Neuronal stem cell (in vitro differentiated cells): ENCODE measurements around the gene POP4.

Experiments
- DNase-seq: peaks from one replicate; pipeline ENCODE4 v3.0.0-alpha.2; 2013; ENCODE audit warnings: low spot score
- H2AFZ ChIP-seq: one replicate; pipeline ENCODE4 v1.6.1; 2013; ENCODE audit warnings: mild to moderate bottlenecking, low read length, inconsistent platforms
- H2AK5ac ChIP-seq: 2 replicates; pipeline ENCODE4 v1.6.1; 2013; ENCODE audit warnings: low read depth, mild to moderate bottlenecking, inconsistent platforms, low read length, moderate library complexity, mixed read lengths
- H2BK120ac ChIP-seq: 2 replicates; pipeline ENCODE4 v1.6.1; 2013; ENCODE audit warnings: low read depth, mild to moderate bottlenecking, inconsistent platforms, low read length, moderate library complexity, mixed read lengths
- H2BK12ac ChIP-seq: one replicate; pipeline ENCODE4 v1.6.1; 2013; ENCODE audit warnings: low read length, inconsistent platforms
- H2BK15ac ChIP-seq: 2 replicates; pipeline ENCODE4 v1.6.1; 2013; ENCODE audit warnings: mild to moderate bottlenecking, low read length, inconsistent platforms, mixed read lengths
- H2BK5ac ChIP-seq: one replicate; pipeline ENCODE4 v1.6.1; 2013; ENCODE audit warnings: inconsistent platforms, mild to moderate bottlenecking, low read length, moderate library complexity
- H3K14ac ChIP-seq: one replicate; pipeline ENCODE4 v1.6.1; 2013; ENCODE audit warnings: low read length, inconsistent platforms
- H3K18ac ChIP-seq: 2 replicates; pipeline ENCODE4 v1.6.1; 2013; ENCODE audit warnings: low read length, inconsistent platforms
- H3K23ac ChIP-seq: 2 replicates; pipeline ENCODE4 v1.6.1; 2013; ENCODE audit warnings: low read depth, mild to moderate bottlenecking, mixed read lengths, low read length, inconsistent platforms; ENCODE audit not compliant: poor library complexity
- H3K27ac ChIP-seq: replicated peaks from 3 replicates; pipeline ENCODE4 v1.5.1; 2013; ENCODE audit warnings: low read length, inconsistent platforms
- H3K27me3 ChIP-seq, 3 experiments: 2 replicates each; pipeline ENCODE4 v1.6.1; 2013; ENCODE audit warnings: low read length in 3 of 3, mild to moderate bottlenecking in 2 of 3, inconsistent platforms in 1 of 3, low read depth in 1 of 3, mixed read lengths in 1 of 3, moderate library complexity in 1 of 3; ENCODE audit not compliant: control insufficient read depth in 3 of 3, insufficient read depth in 3 of 3
- H3K36me3 ChIP-seq, 2 donors: replicated peaks in 1 of 2; 2 replicates each; pipeline ENCODE4 v1.6.1; 2013; ENCODE audit warnings: low read length in 2 of 2; ENCODE audit not compliant: control insufficient read depth in 2 of 2, insufficient read depth in 2 of 2
- H3K4ac ChIP-seq: 2 replicates; pipeline ENCODE4 v1.6.1; 2013; ENCODE audit warnings: inconsistent platforms, mild to moderate bottlenecking, low read length, moderate library complexity
- H3K4me1 ChIP-seq, 2 donors: 1 replicate in 1 of 2; 2 replicates in 1 of 2; pipeline ENCODE4 v1.6.1; 2013; ENCODE audit warnings: low read length in 2 of 2, low read depth in 1 of 2; ENCODE audit not compliant: control insufficient read depth in 2 of 2, insufficient read depth in 1 of 2
- H3K4me2 ChIP-seq: one replicate; pipeline ENCODE4 v1.6.1; 2013; ENCODE audit warnings: mild to moderate bottlenecking, low read length, inconsistent platforms; ENCODE audit not compliant: insufficient read depth, poor library complexity, severe bottlenecking
- H3K4me3 ChIP-seq, 2 donors: 2 replicates each; pipeline ENCODE4 v1.5.1; 2013; ENCODE audit warnings: low read length in 2 of 2, mild to moderate bottlenecking in 2 of 2, inconsistent platforms in 1 of 2, moderate library complexity in 1 of 2
- H3K79me1 ChIP-seq: one replicate; pipeline ENCODE4 v1.6.1; 2013; ENCODE audit warnings: low read depth, mild to moderate bottlenecking, inconsistent platforms, low read length, moderate library complexity
- H3K9ac ChIP-seq: one replicate; pipeline ENCODE4 v1.6.1; 2013; ENCODE audit warnings: mild to moderate bottlenecking, low read depth, low read length, inconsistent platforms; ENCODE audit not compliant: poor library complexity
- H3K9me3 ChIP-seq, 2 donors: replicated peaks in 1 of 2; 2 replicates each; pipeline versions ENCODE3 to v1.6.1; 2013; ENCODE audit warnings: low read length in 2 of 2, mild to moderate bottlenecking in 2 of 2, inconsistent platforms in 1 of 2, low read depth in 1 of 2, mixed read lengths in 1 of 2, moderate library complexity in 1 of 2; ENCODE audit not compliant: control insufficient read depth in 2 of 2, insufficient read depth in 1 of 2
- H4K8ac ChIP-seq: one replicate; pipeline ENCODE4 v1.6.1; 2013; ENCODE audit warnings: low read depth, mild to moderate bottlenecking, inconsistent platforms, low read length, moderate library complexity
- H4K91ac ChIP-seq: one replicate; pipeline ENCODE4 v1.6.1; 2013; ENCODE audit warnings: low read length, low read depth, mild to moderate bottlenecking, inconsistent platforms; ENCODE audit not compliant: poor library complexity
- whole genome bisulfite sequencing, 2 donors: extraction: QIAGEN DNeasy Blood & Tissue Kit; methylation state at CpG; one replicate each; pipeline ENCODE4 v1.1.7; 2013; ENCODE audit warnings: missing lambda C conversion rate in 2 of 2, mixed read lengths in 1 of 2; ENCODE audit not compliant: insufficient read length in 2 of 2, insufficient replicate concordance in 1 of 2; ENCODE audit errors: extremely low coverage in 2 of 2; 5-methylcytosine and 5-hydroxymethylcytosine counted together

Gene POP4

GRCh38 chr19:29629836-29630534, 23.9 kb downstream of the POP4 start:
- Histone ChIP-seq H3K79me1 (no peaks in the 10 kb centered on the region), H3K4ac (no peak overlapping the region), H4K8ac (no peak overlapping the region), H3K9me3 (no peaks in the 10 kb centered on the region), H3K9ac (no peak overlapping the region), H2BK120ac (no peak overlapping the region), H3K14ac (no peak overlapping the region), H2BK5ac (no peak overlapping the region), H3K4me3 (no peak overlapping the region), H3K23ac (no peak overlapping the region), H2BK15ac (no peak overlapping the region), H2AFZ (no peak overlapping the region), H3K4me1 (peaks cover 4 to 8% of the 10 kb centered on the region in 2 donors), H3K27me3 (peaks cover 0 to 4% (median 0%) of the 10 kb centered on the region in 3 experiments), H2AK5ac (no peak overlapping the region), H3K27ac (no peak overlapping the region), H3K4me2 (no peak overlapping the region), H3K18ac (no peak overlapping the region), H3K36me3 (no peaks in the 10 kb centered on the region), H4K91ac (no peak overlapping the region), H2BK12ac (no peak overlapping the region)
- no peak for DNase-seq
- whole genome bisulfite sequencing, 2 donors, result no CpG with 5 or more reads among the region's 5 CpGs

GRCh38 chr19:29630655-29631054, 24.6 kb downstream of the POP4 start:
- H3K79me1 ChIP-seq, result no peaks in the 10 kb centered on the region
- no peak for DNase-seq
- H4K8ac ChIP-seq, result no peak overlapping the region
- no peak overlapping the region for H3K4ac ChIP-seq
- H3K27ac ChIP-seq, result no peak overlapping the region
- no peak overlapping the region for H4K91ac ChIP-seq
- no peak overlapping the region for H3K18ac ChIP-seq
- no peak overlapping the region for H3K14ac ChIP-seq
- no peak overlapping the region for H2BK12ac ChIP-seq
- H2BK15ac ChIP-seq, result no peak overlapping the region
- H3K9ac ChIP-seq, result no peak overlapping the region
- no peak overlapping the region for H2AK5ac ChIP-seq
- H2BK5ac ChIP-seq, result no peak overlapping the region
- no peak overlapping the region for H3K4me2 ChIP-seq
- no peak overlapping the region for H2AFZ ChIP-seq
- no peak overlapping the region for H3K4me3 ChIP-seq
- H3K4me1 ChIP-seq, result peaks cover 0 to 1% of the 10 kb centered on the region in 2 donors
- H3K9me3 ChIP-seq, result no peaks in the 10 kb centered on the region
- peaks cover 0 to 4% (median 0%) of the 10 kb centered on the region in 3 experiments for H3K27me3 ChIP-seq
- no peak overlapping the region for H2BK120ac ChIP-seq
- no peak overlapping the region for H3K23ac ChIP-seq
- no CpG with 5 or more reads among the region's 2 CpGs for WGBS, 2 donors
- no peaks in the 10 kb centered on the region for H3K36me3 ChIP-seq

GRCh38 chr19:29631450-29631849, 25.4 kb downstream of the POP4 start:
- Histone ChIP-seq H4K8ac (no peak overlapping the region), H4K91ac (no peak overlapping the region), H3K23ac (no peak overlapping the region), H3K4ac (no peak overlapping the region), H3K4me1 (no peaks in the 10 kb centered on the region), H2BK12ac (no peak overlapping the region), H3K79me1 (no peaks in the 10 kb centered on the region), H2AK5ac (peak overlapping the region; percentile 66), H3K18ac (peak overlapping the region; percentile 19), H3K9ac (no peak overlapping the region), H2BK120ac (no peak overlapping the region), H3K4me3 (no peak overlapping the region), H2AFZ (no peak overlapping the region), H3K36me3 (no peaks in the 10 kb centered on the region), H3K9me3 (no peaks in the 10 kb centered on the region), H3K4me2 (no peak overlapping the region), H2BK5ac (no peak overlapping the region), H3K27me3 (peaks cover 0 to 7% (median 0%) of the 10 kb centered on the region in 3 experiments), H2BK15ac (no peak overlapping the region), H3K14ac (no peak overlapping the region), H3K27ac (no peak overlapping the region)
- no peak for DNase-seq
- WGBS, 2 donors, result no CpG with 5 or more reads among the region's 3 CpGs

GRCh38 chr19:29634002-29634401, 27.9 kb downstream of the POP4 start:
- H2AK5ac ChIP-seq, result no peak overlapping the region
- no peak overlapping the region for H3K27ac ChIP-seq
- no peaks in the 10 kb centered on the region for H3K79me1 ChIP-seq
- WGBS, 2 donors, result 100% methylated on average over 1 of the region's 2 CpGs; no CpG with 5 or more reads in 1 of the 2 donors
- H3K4me3 ChIP-seq, result no peak overlapping the region
- no peak overlapping the region for H3K18ac ChIP-seq
- H4K91ac ChIP-seq, result no peak overlapping the region
- H3K9me3 ChIP-seq, result no peaks in the 10 kb centered on the region
- H3K36me3 ChIP-seq, result no peaks in the 10 kb centered on the region
- no peak overlapping the region for H2BK5ac ChIP-seq
- no peak overlapping the region for H2BK12ac ChIP-seq
- H3K4me2 ChIP-seq, result no peak overlapping the region
- H3K23ac ChIP-seq, result no peak overlapping the region
- H3K9ac ChIP-seq, result no peak overlapping the region
- no peak overlapping the region for H2AFZ ChIP-seq
- peaks cover 0 to 2% of the 10 kb centered on the region in 2 donors for H3K4me1 ChIP-seq
- peaks cover 0 to 10% (median 0%) of the 10 kb centered on the region in 3 experiments for H3K27me3 ChIP-seq
- no peak overlapping the region for H2BK120ac ChIP-seq
- H3K4ac ChIP-seq, result no peak overlapping the region
- no peak for DNase-seq
- no peak overlapping the region for H4K8ac ChIP-seq
- H2BK15ac ChIP-seq, result no peak overlapping the region
- no peak overlapping the region for H3K14ac ChIP-seq
